GM19238 (cell line): ENCODE data around the gene LZTR1.
"Not testable (repeated sequence)": the region's sequence is repeated elsewhere in the genome, so short reads cannot be mapped to it uniquely, and the experiment has no call there.

Experiments used
- DNase-seq: peaks from one replicate; pipeline ENCODE4 v3.0.0; 2011; ENCODE audit warnings: low spot score; ENCODE audit not compliant: insufficient read length

LZTR1 gene

DNA sequence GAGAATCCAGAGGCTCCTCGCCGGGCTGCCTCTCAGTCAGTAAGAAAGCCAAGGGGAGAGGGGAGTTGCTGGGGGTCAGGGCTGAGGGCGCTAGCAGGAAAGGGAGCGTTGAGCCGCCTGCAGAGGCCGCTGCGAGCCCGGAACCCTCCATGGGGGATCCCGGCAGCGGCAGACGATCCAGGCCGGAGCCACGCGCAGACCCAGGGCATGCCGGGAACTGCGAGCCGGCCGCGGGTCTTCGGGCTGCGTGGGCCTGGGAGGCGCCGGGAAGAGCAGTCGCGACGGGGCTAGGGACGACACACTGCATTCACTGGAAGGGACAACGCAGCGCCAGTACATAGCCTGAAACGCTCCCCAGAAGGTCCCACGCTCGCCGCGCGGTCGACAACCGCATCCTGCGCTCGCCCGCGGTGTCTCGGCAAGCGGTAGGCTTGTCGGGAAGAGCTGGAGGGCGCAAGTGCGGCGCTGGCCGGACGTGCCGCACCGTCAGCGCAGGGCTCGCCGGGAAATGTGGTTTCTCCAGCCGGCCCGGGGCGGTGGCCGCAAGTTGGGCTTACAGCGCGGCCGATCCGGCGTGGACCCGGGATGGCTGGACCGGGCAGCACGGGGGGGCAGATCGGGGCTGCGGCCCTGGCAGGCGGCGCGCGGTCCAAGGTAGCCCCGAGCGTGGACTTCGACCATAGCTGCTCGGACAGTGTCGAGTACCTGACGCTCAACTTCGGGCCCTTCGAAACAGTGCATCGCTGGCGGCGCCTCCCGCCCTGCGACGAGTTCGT, at the start of gene LZTR1:
Gene LZTR1, plus strand, starts transcription at position 511 of the 776 bp plus-strand sequence. Its CDS starts 75 bp downstream, at position 586.
- DNase-seq: peak; percentile 89

DNA sequence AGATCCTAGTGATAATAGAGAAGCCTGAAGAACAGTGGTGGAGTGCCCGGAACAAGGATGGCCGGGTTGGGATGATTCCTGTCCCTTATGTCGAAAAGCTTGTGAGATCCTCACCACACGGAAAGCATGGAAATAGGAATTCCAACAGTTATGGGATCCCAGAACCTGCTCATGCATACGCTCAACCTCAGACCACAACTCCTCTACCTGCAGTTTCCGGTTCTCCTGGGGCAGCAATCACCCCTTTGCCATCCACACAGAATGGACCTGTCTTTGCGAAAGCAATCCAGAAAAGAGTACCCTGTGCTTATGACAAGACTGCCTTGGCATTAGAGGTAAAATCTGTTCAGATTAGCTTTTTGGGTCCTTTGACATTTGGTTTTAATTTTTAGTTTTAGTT, 48.2 kb upstream of the LZTR1 start:
- no peak for DNase-seq

GRCh38 chr22:20935049-20935448, 47.0 kb upstream of the LZTR1 start:
- not testable (repeated sequence) for DNase-seq

DNA sequence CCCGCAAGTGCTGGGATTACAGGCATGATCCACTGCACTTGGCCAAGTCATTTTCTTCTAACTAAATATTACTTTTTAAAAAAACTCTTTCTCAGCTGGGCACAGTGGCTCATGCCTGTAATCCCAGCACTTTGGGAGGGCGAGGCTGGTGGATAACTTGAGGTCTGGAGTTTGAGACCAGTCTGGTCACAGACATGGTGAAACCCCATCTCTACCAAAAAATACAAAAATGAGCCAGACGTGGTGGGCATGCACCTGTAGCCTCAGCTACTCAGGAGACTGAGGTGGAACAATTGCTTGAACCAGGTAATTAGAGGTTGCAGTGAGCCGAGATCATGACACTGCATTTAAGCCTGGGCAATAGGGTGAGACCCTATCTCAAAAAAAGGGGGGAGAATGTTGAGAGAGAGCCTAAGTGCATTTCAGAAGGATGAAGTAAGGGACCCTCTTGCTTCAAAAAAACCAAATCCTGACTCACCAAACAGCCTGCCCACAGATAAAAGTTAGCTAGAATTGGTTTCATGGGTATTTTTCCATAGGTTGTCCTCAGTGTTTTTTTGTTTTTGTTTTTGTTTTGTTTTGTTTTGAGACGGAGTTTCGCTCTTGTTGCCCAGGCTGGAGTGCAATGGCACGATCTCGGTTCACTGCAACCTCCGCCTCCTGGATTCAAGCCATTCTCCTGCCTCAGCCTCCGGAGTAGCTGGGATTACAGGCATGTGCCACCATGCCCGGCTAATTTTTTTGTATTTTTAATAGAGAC, 46.1 kb upstream of the LZTR1 start:
- not testable (repeated sequence) for DNase-seq

DNA sequence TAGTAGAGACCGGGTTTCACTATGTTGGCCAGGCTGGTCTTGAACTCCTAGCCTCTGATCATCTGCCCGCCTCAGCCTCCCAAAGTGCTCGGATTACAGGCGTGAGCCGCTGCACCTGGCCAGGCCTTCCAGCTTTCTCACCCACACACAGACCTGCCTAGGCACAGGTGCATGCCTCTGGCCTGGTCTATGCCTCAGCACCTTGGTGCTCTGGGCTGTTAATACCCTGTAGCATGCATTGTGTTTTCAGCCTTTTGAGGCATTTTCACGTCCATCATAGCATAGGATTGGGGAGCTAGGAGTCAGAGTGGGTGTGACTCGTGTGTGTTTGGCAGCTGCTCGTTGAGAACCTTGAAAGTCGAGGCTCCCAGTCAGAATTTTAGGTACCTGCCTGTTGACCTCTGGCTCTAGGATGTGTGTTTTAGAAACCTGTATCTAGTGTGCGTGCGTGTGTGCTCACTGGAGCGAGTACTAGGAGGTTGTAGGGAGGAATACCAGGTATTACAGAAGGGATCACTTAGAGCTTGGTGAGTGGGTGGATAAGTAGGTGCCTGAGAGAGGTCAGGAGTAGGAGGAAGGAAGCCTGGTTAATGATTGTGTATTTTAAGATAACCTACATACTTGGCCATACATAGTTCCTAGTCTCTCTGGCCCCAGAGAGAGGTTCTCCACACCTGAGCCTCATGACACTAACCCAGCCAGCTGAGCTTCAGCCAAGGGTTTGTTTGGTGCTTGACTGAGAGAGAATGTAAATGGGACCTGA, 44.9 kb upstream of the LZTR1 start:
- no peak for DNase-seq

DNA sequence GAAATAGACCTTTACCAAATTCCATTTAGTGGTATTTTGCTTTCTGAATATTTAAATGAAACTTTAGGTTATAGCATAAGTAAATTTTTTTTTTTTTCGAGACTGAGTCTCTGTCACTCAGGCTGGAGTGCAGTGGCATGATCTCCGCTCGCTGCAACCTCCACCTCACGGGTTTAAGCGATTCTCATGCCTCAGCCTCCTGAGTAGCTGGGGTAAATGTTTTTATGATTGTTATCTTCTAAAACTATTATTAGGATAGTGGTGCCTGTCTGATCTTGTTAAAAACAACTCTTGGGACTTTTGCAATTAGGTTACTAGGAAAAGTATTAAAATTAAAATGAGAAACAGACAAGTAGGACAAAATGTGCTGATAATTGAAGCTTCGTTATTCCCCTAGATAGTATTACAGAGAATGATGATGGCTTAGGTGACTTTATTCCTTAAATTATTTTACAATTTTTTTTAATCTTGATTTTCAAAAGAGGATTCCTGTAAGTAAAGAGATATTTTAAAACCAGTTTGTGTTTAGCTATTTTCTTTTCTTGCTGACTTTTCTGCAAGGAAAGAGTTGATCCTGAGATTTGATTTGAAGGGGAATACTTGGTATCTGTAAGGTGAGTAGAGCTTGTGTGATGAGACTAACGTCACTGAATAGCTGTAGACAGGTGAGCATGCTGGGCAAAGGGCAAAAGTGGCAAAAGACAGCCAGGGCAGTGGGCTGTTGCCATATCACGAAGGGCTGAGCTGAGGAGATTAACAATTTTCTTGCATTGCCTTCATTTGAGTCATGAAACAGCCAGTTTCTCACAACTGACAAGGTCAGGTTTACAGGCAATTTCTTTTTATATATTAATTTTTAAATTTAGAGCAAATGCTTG, 44.1 kb upstream of the LZTR1 start:
- DNase-seq: no peak

DNA sequence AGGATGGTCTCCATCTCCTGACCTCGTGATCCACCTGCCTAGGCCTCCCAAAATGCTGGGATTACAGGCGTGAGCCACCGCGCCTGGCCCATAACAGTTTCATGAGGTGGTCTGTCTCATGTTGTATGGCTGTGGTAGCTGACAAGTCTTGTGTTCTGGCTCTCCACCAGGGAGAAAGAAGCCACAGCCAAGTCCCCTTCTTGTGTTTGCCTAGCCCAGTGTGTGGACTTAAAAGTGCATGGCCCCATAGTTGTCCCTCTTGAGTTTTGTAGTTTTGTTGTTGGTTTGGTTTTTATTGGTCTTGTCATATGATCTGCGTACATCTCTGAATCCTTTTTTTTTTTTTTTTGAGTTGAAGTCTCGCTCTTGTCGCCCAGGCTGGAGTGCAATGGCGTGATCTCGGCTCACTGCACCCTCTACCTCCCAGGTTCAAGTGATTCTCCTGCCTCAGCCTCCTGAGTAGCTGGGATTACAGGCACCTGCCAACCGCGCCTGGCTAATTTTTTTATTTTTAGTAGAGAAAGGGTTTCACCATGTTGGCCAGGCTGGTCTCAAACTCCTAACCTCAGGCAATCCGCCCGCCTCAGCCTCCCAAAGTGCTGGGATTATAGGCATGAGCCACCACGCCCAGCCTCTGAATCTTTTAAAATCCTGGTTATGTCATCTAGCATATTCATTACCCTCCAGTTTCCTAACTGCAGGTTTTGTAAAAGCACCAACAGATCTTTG, 42.5 kb upstream of the LZTR1 start:
- DNase-seq: not testable (repeated sequence)

DNA sequence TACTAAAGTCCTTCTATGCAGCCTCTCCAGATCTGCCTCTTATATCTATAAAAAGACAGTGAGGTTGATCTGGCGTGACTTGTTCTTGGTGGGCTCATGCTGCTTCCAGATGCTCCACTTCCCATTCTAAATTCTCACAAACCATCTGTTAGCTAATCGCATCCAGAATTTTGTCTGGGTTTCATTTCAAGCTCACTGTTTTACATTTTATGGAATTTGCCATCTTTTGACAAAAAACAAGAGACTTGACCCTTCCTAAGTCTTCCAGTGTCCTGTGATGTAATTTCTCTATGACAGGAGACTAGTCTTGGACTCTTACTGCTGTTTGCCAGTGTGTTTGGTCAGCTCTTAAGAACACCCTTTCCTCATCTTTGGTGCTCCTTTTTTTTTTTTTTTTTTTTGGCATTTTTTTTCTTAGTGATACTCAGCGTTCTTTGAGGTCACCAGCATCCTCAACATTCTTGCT, 41.9 kb upstream of the LZTR1 start:
- no peak for DNase-seq

GRCh38 chr22:20940904-20941385, 41.2 kb upstream of the LZTR1 start:
- DNase-seq: no peak

- not testable (repeated sequence) for DNase-seq
Observed at GRCh38 chr22:20942203-20942902, 39.7 kb upstream of the LZTR1 start.

GRCh38 chr22:20943104-20943933, 38.8 kb upstream of the LZTR1 start:
- no peak for DNase-seq

DNA sequence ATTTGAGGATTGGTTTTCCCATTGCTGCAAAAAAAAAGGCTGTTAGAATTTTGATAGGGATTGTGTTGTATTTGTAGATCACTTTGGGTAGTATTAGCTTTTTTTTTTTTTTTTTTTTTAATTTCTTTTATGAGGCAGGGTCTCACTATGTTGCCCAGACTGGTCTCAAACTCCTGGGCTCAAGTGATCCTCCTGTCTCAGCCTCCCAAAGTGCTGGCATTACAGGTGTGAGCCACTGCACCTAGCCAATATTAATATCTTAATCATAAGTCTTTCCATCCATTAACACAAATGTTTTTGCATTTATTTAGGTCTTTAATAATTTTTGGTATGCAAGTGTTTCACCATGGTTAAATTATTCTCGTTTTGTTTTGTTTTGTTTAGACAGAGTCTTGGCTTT, 38.1 kb upstream of the LZTR1 start:
- no peak for DNase-seq

GRCh38 chr22:20945578-20945934, 36.5 kb upstream of the LZTR1 start:
- no peak for DNase-seq

- no peak for DNase-seq
Observed at GRCh38 chr22:20946080-20946986, 35.8 kb upstream of the LZTR1 start.

GRCh38 chr22:20946991-20947390, 35.1 kb upstream of the LZTR1 start:
- no peak for DNase-seq

DNA sequence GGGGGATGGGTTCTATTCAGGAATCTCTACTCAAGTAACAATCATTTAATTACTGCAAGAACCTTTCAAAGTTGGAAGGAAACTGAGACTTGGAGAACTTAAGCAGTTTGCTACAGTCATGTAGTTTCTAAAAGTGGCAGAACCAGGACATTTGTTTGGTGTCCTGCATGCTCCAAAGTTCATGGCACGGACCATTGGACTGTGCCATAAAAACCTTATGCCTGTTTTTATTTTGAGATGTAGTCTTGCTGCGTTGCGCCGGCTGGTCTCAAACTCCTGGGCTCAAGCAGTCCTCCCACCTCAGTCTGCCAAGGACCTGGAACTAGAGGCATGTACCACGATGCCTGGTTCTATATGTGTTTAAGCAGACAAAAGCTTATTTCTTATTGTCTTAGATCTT, 33.6 kb upstream of the LZTR1 start:
- no peak for DNase-seq

DNA sequence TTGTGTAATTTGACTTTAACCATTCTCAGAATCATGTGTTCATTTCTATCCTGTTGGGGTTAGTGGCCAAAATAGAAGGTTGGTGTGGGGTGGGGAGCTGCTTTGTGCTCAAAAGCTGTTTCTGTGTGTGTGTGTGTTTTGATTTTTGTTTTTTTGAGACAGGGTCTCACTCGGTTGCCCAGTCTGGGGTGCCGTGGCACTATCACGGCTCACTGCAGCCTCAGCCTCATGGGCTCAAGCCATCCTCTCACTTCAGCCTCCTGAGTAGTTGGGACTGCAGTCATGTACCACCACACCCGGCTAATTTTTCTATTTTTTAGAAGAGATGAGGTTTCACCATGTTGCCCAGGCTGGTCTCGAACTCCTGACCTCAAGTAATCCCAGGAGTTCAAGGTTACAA, 33.1 kb upstream of the LZTR1 start:
- no peak for DNase-seq
